TTC549 (cell line): ENCODE results near the gene SAGE1.
"Not testable (repeated sequence)": the region's sequence is repeated elsewhere in the genome, so short reads cannot be mapped to it uniquely, and the experiment has no call there.

ENCODE experiments used
- FAIRE-seq: peaks from 2 replicates; lab custom pipeline; 2012; peaks lifted over from hg19 to GRCh38; lab: Jason Lieb, UNC

SAGE1 gene

GRCh38 chrX:135893294-135893817 is at the start of gene SAGE1, which contains the start of gene CT45A10:
SAGE1 (plus strand) TSS chrX:135893716; CDS start chrX:135896243, 2,527 bp downstream.
CT45A10 (minus strand) TSS chrX:135893444; CDS start chrX:135885344, 8,100 bp downstream.
- no peak for FAIRE-seq

- FAIRE-seq, result not testable (repeated sequence)
Observed at GRCh38 chrX:135854438-135854837, 39.1 kb upstream of the SAGE1 start, which contains the start of gene CT45A8. CT45A8 (minus strand) TSS chrX:135854538; CDS start chrX:135850783, 3,755 bp downstream.

- not testable (repeated sequence) for FAIRE-seq
Observed at GRCh38 chrX:135871712-135872111, 21.8 kb upstream of the SAGE1 start, which contains the start of gene CT45A9. CT45A9 (minus strand) TSS chrX:135871812; CDS start chrX:135868061, 3,751 bp downstream.

- FAIRE-seq, result not testable (repeated sequence)
Observed at GRCh38 chrX:135882741-135883140, 10.8 kb upstream of the SAGE1 start.

- not testable (repeated sequence) for FAIRE-seq
Observed at GRCh38 chrX:135888230-135888629, 5.3 kb upstream of the SAGE1 start.

GRCh38 chrX:135888976-135889375 is 4.5 kb upstream of the SAGE1 start:
- not testable (repeated sequence) for FAIRE-seq

GRCh38 chrX:135890087-135890585 is 3.4 kb upstream of the SAGE1 start:
- FAIRE-seq, result no peak

- no peak for FAIRE-seq
Observed at GRCh38 chrX:135892781-135893180, 735 bp upstream of the SAGE1 start.

GRCh38 chrX:135910251-135910650 is 16.7 kb downstream of the SAGE1 start:
- FAIRE-seq, result no peak

- FAIRE-seq, result no peak
Observed at GRCh38 chrX:135914404-135914803, 20.9 kb downstream of the SAGE1 start.

- not testable (repeated sequence) for FAIRE-seq
Observed at GRCh38 chrX:135920516-135920915, 27.0 kb downstream of the SAGE1 start.

- no peak for FAIRE-seq
Observed at GRCh38 chrX:135923353-135923752, 29.8 kb downstream of the SAGE1 start.

GRCh38 chrX:135927897-135928296 is 34.4 kb downstream of the SAGE1 start:
- FAIRE-seq, result no peak

- FAIRE-seq, result no peak
Observed at GRCh38 chrX:135931644-135932487, 38.4 kb downstream of the SAGE1 start.

- FAIRE-seq, result no peak
Observed at GRCh38 chrX:135944486-135944885, 51.0 kb downstream of the SAGE1 start.

- FAIRE-seq, result no peak
Observed at GRCh38 chrX:135951291-135951690, 57.8 kb downstream of the SAGE1 start.
